Fibroblast of the aortic adventitia (primary cell): Measurements from ENCODE around the gene ISLR2. TPM values are rescaled to one million over a fixed set of nuclear protein-coding genes. Genes with fewer than 3 reads are reported as not detected.

Experiments used
- small RNA-seq: library from RNA; depleted of rRNA; stranded (forward); fragments of <200 nt; gene quantifications from one replicate; pipeline ENCODE3, GENCODE V24; 2012
- total RNA-seq: library from RNA; depleted of rRNA; stranded (reverse); fragments of >200 nt; gene quantifications from 2 replicates; pipeline ENCODE4 v1.2.3, GENCODE V29; 2012; ENCODE audit warnings: low replicate concordance

Gene ISLR2
- total RNA-seq, 1 donor = 0.36 TPM

Small RNA genes within 50 kb of the gene (small RNA-seq; reads per million reads assigned to genes)
- gene RF00017 = not detected

Other genes starting within 250 kb of the ISLR2 start
- gene LOXL1, start 204.1 kb upstream of the ISLR2 start, total RNA-seq = 53.4 and 176 TPM in 2 replicates
- 6.8 and 19.0 TPM in 2 replicates for gene STOML1, start 138.3 kb upstream of the ISLR2 start, total RNA-seq
- 29.3 and 31.9 TPM in 2 replicates for gene PML, start 135.9 kb upstream of the ISLR2 start, total RNA-seq
- gene GOLGA6A, start 48.0 kb upstream of the ISLR2 start, total RNA-seq = not detected in 2 replicates
- gene ISLR, start 43.1 kb downstream of the ISLR2 start, total RNA-seq = 163 and 243 TPM in 2 replicates
- gene STRA6, start 72.2 kb downstream of the ISLR2 start, total RNA-seq = 0.18 and 0.25 TPM in 2 replicates
- gene CCDC33, start 105.7 kb downstream of the ISLR2 start, total RNA-seq = 0.09 TPM in 1 of 2 replicates, not detected in the other
- 0.33 and 0.90 TPM in 2 replicates for gene CYP11A1, start 237.1 kb downstream of the ISLR2 start, total RNA-seq